Testis (tissue), 3 donors: ENCODE results near the gene AGPAT2. TPM values are rescaled to one million over a fixed set of nuclear protein-coding genes. Genes with fewer than 3 reads are reported as not detected.

Experiments
- DNase-seq: peaks from one replicate; pipeline ENCODE4 v3.0.0-alpha.2; 2019
- H3K27ac ChIP-seq, 2 donors: fragments of 200-600 bp; sonication (generic); one replicate each; pipeline ENCODE4 v1.5.1; 2019
- H3K27me3 ChIP-seq: fragments of 200-600 bp; sonication (generic); one replicate; pipeline ENCODE4 v1.5.1; 2019
- H3K36me3 ChIP-seq: fragments of 200-600 bp; sonication (generic); one replicate; pipeline ENCODE4 v1.5.1; 2017; ENCODE audit warnings: low read depth; ENCODE audit errors: missing control alignments
- H3K4me1 ChIP-seq: fragments of 200-600 bp; sonication (generic); one replicate; pipeline ENCODE4 v1.5.1; 2019
- H3K4me3 ChIP-seq, 2 donors: fragments of 200-600 bp; sonication (generic); one replicate each; pipeline ENCODE4 v1.5.1; 2017 to 2019
- H3K9me3 ChIP-seq: fragments of 200-600 bp; sonication (generic); one replicate; pipeline ENCODE4 v1.5.1; 2017
- CTCF ChIP-seq, 3 experiments: fragments of 450-650 bp in 2 of 3; fragments of 200-600 bp in 1 of 3; sonication (generic) in 1 of 3; IDR thresholded peaks; one replicate each; pipeline ENCODE4 v1.5.1; 2016 to 2019; ENCODE audit warnings: antibody characterized with exemption in 3 of 3, mild to moderate bottlenecking in 2 of 3, moderate library complexity in 1 of 3
- POLR2A ChIP-seq: fragments of 450-650 bp; IDR thresholded peaks from one replicate; pipeline ENCODE4 v1.6.1; 2017; ENCODE audit warnings: antibody characterized with exemption, mild to moderate bottlenecking, moderate library complexity
- WGBS, 2 donors: methylation state at CpG; one replicate each; pipeline ENCODE4 v1.1.5; 2018; 5-methylcytosine and 5-hydroxymethylcytosine counted together
- intact Hi-C: fragments of 100-400 bp; cut with DNase I; formaldehyde crosslinking; loops from one replicate; pipeline ENCODE4 v1.15.1; 2023; ENCODE audit warnings: low total_unique reads
- polyA plus RNA-seq: library from polyadenylated mRNA; stranded (reverse); fragments of 350-450 nt; fragmentation: Illumina TruSeq; extraction: RNeasy Lipid Tissue Mini Kit (QIAGEN cat#74804); gene quantifications from one replicate; pipeline ENCODE4 v1.2.3, GENCODE V29; 2014; ENCODE audit warnings: low read depth, low replicate concordance; ENCODE audit not compliant: insufficient read depth
- total RNA-seq, 2 donors: library from RNA; depleted of rRNA; stranded (reverse); fragments of >200 nt; gene quantifications; one replicate each; pipeline ENCODE4 v1.2.3, GENCODE V29; 2016

The AGPAT2 gene
- total and polyA plus RNA-seq, 3 donors from 2014 or later = 34.2 to 52.7 (median 46.6) TPM

GRCh38 chr9:136726631-136727191 lies 39.5 kb upstream of the AGPAT2 start:
- peaks cover 22% of the 10 kb centered on the region for H3K4me1 ChIP-seq
- 28 to 31% methylated on average over 18 of the region's 18 CpGs for WGBS, 2 donors

GRCh38 chr9:136726118-136726517 lies 38.9 kb upstream of the AGPAT2 start:
- H3K9me3 ChIP-seq = no peaks in the 10 kb centered on the region
- H3K36me3 ChIP-seq = peaks cover 4% of the 10 kb centered on the region
- no peaks in the 10 kb centered on the region for H3K27me3 ChIP-seq
- peaks cover 22% of the 10 kb centered on the region for H3K4me1 ChIP-seq
- no peak overlapping the region for H3K27ac ChIP-seq
- TF ChIP-seq CTCF (IDR thresholded peaks at IDR 0.05) (no peak), POLR2A (no peak)
- no peak overlapping the region for H3K4me3 ChIP-seq
- no peak for DNase-seq
- WGBS, 2 donors = 70 to 75% methylated on average over 14 to 16 of the region's 16 CpGs
- intact Hi-C loops = no loop called here

More at GRCh38 chr9:136726631-136727191, 39.5 kb upstream of the AGPAT2 start:
- H3K9me3 ChIP-seq = no peaks in the 10 kb centered on the region
- no peaks in the 10 kb centered on the region for H3K27me3 ChIP-seq
- H3K27ac ChIP-seq = no peak overlapping the region
- intact Hi-C loops = no loop called here
- H3K36me3 ChIP-seq = peaks cover 4% of the 10 kb centered on the region
- no peak for DNase-seq
- no peak for TF ChIP-seq POLR2A
- TF ChIP-seq CTCF (IDR thresholded peaks at IDR 0.05) = peak in 2 of 3 experiments; percentile 4 to 16
- H3K4me3 ChIP-seq = peak overlapping the region in 1 of 2 donors; percentile 89

- H3K4me3 ChIP-seq = no peak overlapping the region
- no peak for DNase-seq
- H3K36me3 ChIP-seq = peaks cover 4% of the 10 kb centered on the region
- WGBS, 2 donors = 68 to 78% methylated on average over 6 to 10 of the region's 10 CpGs
- intact Hi-C loops = no loop called here
- H3K9me3 ChIP-seq = no peaks in the 10 kb centered on the region
- no peaks in the 10 kb centered on the region for H3K27me3 ChIP-seq
- TF ChIP-seq CTCF (IDR thresholded peaks at IDR 0.05) (no peak), POLR2A (no peak)
- H3K27ac ChIP-seq = no peak overlapping the region
- peaks cover 25% of the 10 kb centered on the region for H3K4me1 ChIP-seq
Measured at GRCh38 chr9:136725612-136726011, 38.4 kb upstream of the AGPAT2 start.

GRCh38 chr9:136724772-136725171 lies 37.5 kb upstream of the AGPAT2 start:
- no peak for TF ChIP-seq CTCF (IDR thresholded peaks at IDR 0.05)
- TF ChIP-seq POLR2A = no peak
- intact Hi-C loops = no loop called here
- 80 to 81% methylated on average over 6 to 7 of the region's 7 CpGs for WGBS, 2 donors

GRCh38 chr9:136723989-136724388 lies 36.7 kb upstream of the AGPAT2 start:
- Histone ChIP-seq H3K36me3 (peaks cover 4% of the 10 kb centered on the region), H3K27me3 (no peaks in the 10 kb centered on the region), H3K9me3 (no peaks in the 10 kb centered on the region), H3K27ac (no peak overlapping the region), H3K4me3 (no peak overlapping the region), H3K4me1 (peaks cover 27% of the 10 kb centered on the region)
- TF ChIP-seq CTCF (IDR thresholded peaks at IDR 0.05) = no peak
- no peak for TF ChIP-seq POLR2A
- intact Hi-C loops = no loop called here
- WGBS, 2 donors = 95 to 98% methylated on average over 3 to 8 of the region's 8 CpGs
- no peak for DNase-seq

More at GRCh38 chr9:136724772-136725171, 37.5 kb upstream of the AGPAT2 start:
- Histone ChIP-seq H3K27me3 (no peaks in the 10 kb centered on the region), H3K27ac (no peak overlapping the region), H3K36me3 (peaks cover 4% of the 10 kb centered on the region), H3K4me3 (no peak overlapping the region), H3K4me1 (peaks cover 29% of the 10 kb centered on the region), H3K9me3 (no peaks in the 10 kb centered on the region)
- no peak for DNase-seq
